Loucy (cell line): ENCODE measurements around the gene TMEM184A.

ENCODE experiments used
- H2AFZ ChIP-seq: fragments of 200-600 bp; sonication (generic); 2 replicates; pipeline ENCODE4 v1.6.0; 2016; ENCODE audit warnings: antibody characterized with exemption, mild to moderate bottlenecking, low read length, moderate library complexity
- H3F3A ChIP-seq: fragments of 200-600 bp; 2 replicates; pipeline ENCODE4 v1.6.0; 2016; ENCODE audit warnings: antibody characterized with exemption, low read depth, mild to moderate bottlenecking
- H3K27me3 ChIP-seq: fragments of 200-600 bp; sonication (generic); 2 replicates; pipeline ENCODE4 v1.6.1; 2014; ENCODE audit warnings: low read length, mild to moderate bottlenecking; ENCODE audit not compliant: insufficient read depth, poor library complexity, severe bottlenecking
- H3K36me3 ChIP-seq: fragments of 200-600 bp; sonication (generic); 2 replicates; pipeline ENCODE4 v1.6.1; 2016; ENCODE audit warnings: low read length; ENCODE audit not compliant: insufficient read depth
- H3K4me1 ChIP-seq: fragments of 200-600 bp; sonication (generic); 2 replicates; pipeline ENCODE4 v1.5.1; 2014; ENCODE audit warnings: low read length, mild to moderate bottlenecking; ENCODE audit not compliant: insufficient read depth, poor library complexity, severe bottlenecking
- H3K4me2 ChIP-seq: fragments of 200-600 bp; sonication (generic); 2 replicates; pipeline ENCODE4 v1.6.0; 2014; ENCODE audit warnings: antibody characterized with exemption, low read length, low read depth, mild to moderate bottlenecking; ENCODE audit not compliant: poor library complexity, severe bottlenecking
- H3K4me3 ChIP-seq: fragments of 200-600 bp; sonication (generic); 2 replicates; pipeline ENCODE4 v1.5.1; 2014; ENCODE audit warnings: low read length, mild to moderate bottlenecking, mixed read lengths; ENCODE audit not compliant: poor library complexity, severe bottlenecking
- H3K79me2 ChIP-seq: fragments of 200-600 bp; sonication (generic); 2 replicates; pipeline ENCODE4 v1.6.1; 2014; ENCODE audit warnings: low read length; ENCODE audit not compliant: insufficient read depth
- H3K9ac ChIP-seq: fragments of 200-600 bp; sonication (generic); 2 replicates; pipeline ENCODE4 v1.6.0; 2014; ENCODE audit warnings: mild to moderate bottlenecking, low read depth, low read length, moderate library complexity; ENCODE audit not compliant: poor library complexity, severe bottlenecking
- H3K9me2 ChIP-seq: fragments of 200-600 bp; sonication (generic); replicated peaks from 2 replicates; pipeline ENCODE4 v1.6.1; 2016; ENCODE audit warnings: low read depth, low read length, mixed read lengths
- H3K9me3 ChIP-seq: fragments of 200-600 bp; sonication (generic); 2 replicates; pipeline ENCODE4 v1.6.1; 2014; ENCODE audit warnings: mild to moderate bottlenecking, antibody characterized with exemption, low read length, low read depth; ENCODE audit not compliant: insufficient read depth
- H4K20me1 ChIP-seq: fragments of 200-600 bp; sonication (generic); 2 replicates; pipeline ENCODE4 v1.6.0; 2014; ENCODE audit warnings: antibody characterized with exemption, low read length, mild to moderate bottlenecking; ENCODE audit not compliant: insufficient read depth, poor library complexity, severe bottlenecking
- CTCF ChIP-seq: fragments of 200-600 bp; sonication (generic); conservative IDR thresholded peaks from 2 replicates; pipeline ENCODE4 v1.5.1; 2014; ENCODE audit warnings: mild to moderate bottlenecking, antibody characterized with exemption, low read length
- EZH2phosphoT487 ChIP-seq: fragments of 200-600 bp; IDR thresholded peaks from 2 replicates; pipeline ENCODE4 v1.6.1; 2018; ENCODE audit warnings: antibody characterized with exemption, mild to moderate bottlenecking, moderate library complexity, borderline replicate concordance

TMEM184A gene

DNA sequence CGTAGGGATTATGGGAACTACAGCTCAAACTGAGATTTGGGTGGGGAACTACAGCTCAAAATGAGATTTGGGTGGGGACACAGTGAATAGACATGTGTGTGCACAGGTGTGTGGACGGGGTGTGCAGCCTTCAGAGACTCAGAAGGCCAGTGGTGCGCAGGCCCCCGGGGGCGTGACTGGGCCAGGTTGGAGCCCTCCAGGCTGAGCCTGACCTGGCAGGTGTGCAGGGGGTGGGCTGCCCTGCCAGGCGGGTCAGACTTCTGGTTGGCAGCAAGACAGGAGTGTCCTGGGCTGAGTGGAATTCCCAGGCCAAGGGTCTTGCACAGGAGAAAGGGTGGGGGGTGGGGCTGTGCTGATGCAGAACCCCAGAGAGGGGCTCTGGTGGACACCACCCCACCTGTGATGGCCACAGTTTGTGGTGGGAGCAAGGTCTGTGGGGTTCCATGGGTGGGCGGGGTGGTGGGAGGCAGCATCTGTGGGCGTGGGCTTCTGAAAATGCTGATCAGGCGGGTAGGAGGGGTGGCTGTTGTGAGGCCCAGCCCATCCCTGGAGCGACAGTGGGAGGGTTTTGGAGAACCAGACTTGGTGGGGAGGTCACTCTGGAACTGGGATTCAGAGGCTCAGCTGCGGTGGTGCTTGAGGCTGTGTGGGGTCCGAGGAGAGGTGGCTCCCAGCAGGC is 43.1 kb upstream of the TMEM184A start:
- TF ChIP-seq EZH2phosphoT487 (no peak), CTCF (no peak)
- Histone ChIP-seq H3K4me1 (no peaks in the 10 kb centered on the region), H3F3A (no peaks in the 10 kb centered on the region), H3K9me2 (no peaks in the 10 kb centered on the region), H3K4me3 (no peak overlapping the region), H3K9ac (no peak overlapping the region), H3K36me3 (no peaks in the 10 kb centered on the region), H3K4me2 (no peak overlapping the region), H3K27me3 (no peaks in the 10 kb centered on the region), H3K79me2 (no peaks in the 10 kb centered on the region), H2AFZ (no peak overlapping the region), H4K20me1 (no peaks in the 10 kb centered on the region), H3K9me3 (no peaks in the 10 kb centered on the region)

- no peaks in the 10 kb centered on the region for H3K27me3 ChIP-seq
- H3K4me3 ChIP-seq = no peak overlapping the region
These were observed 42.3 kb upstream of the TMEM184A start for GRCh38 chr7:1598286-1598685.

DNA sequence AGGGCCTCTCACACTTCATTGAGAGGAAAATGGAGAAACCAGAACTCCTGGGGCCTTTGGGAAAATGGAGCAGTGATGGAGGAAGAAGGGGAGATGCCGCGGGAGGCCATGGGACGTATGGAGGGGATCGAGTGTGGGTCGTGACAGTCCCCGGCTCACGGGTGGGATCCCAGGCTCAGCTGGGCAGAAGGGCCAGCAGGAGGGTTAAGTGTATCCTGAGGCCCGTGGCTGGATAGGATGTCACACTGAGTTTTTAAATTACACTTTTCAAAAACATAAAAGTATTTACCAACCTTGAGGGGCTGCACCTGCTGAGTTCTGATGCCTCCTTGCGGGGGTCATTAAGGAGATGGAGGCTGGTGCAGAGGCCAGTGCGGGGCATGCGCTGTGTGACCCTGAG is 41.8 kb upstream of the TMEM184A start:
- Histone ChIP-seq H3K36me3 (no peaks in the 10 kb centered on the region), H3K79me2 (no peaks in the 10 kb centered on the region), H3K9me2 (no peaks in the 10 kb centered on the region), H2AFZ (no peak overlapping the region), H3K4me3 (no peak overlapping the region), H4K20me1 (no peaks in the 10 kb centered on the region), H3K9me3 (no peaks in the 10 kb centered on the region), H3K27me3 (no peaks in the 10 kb centered on the region), H3K9ac (no peak overlapping the region), H3F3A (no peaks in the 10 kb centered on the region), H3K4me1 (no peaks in the 10 kb centered on the region), H3K4me2 (no peak overlapping the region)
- TF ChIP-seq CTCF (no peak), EZH2phosphoT487 (no peak)

More at GRCh38 chr7:1598286-1598685, 42.3 kb upstream of the TMEM184A start:
- Histone ChIP-seq H3F3A (no peaks in the 10 kb centered on the region), H3K9me2 (no peaks in the 10 kb centered on the region), H3K4me1 (no peaks in the 10 kb centered on the region), H3K9ac (no peak overlapping the region), H2AFZ (no peak overlapping the region), H3K36me3 (no peaks in the 10 kb centered on the region), H3K4me2 (no peak overlapping the region), H4K20me1 (no peaks in the 10 kb centered on the region), H3K9me3 (no peaks in the 10 kb centered on the region), H3K79me2 (no peaks in the 10 kb centered on the region)
- no peak for TF ChIP-seq EZH2phosphoT487
- no peak for TF ChIP-seq CTCF
